ENCODE measurements around the gene VRK3. TPM values are rescaled to one million over a fixed set of nuclear protein-coding genes. Genes with fewer than 3 reads are reported as not detected.

VRK3 gene
- total and polyA plus RNA-seq, 2 of the 4 experiments (the other 2 are of a cell fraction) = 28.7 to 35.8 TPM

DNA sequence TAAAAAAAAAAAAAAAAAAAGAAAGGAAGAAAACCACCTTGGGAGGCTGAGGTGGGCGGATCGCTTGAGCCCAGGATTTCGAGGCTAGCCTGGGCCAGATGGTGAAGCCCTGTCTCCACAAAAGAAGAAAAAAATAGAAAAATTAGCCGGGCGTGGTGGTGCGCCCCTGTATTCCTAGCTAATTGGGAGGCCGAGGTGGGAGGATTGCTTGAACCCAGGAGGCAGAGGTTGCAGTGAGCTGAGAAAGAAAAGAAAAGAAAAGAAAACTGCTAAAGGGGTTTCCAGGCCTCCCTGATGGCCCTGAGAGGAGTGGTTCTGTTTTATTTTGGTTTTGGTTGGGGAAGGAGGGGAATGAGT, 1.4 kb upstream of the VRK3 start:
- Histone ChIP-seq H3K4ac (ENCODE audit: low read depth, low read length) (no peak overlapping the region), H3K36me3 (ENCODE audit: control insufficient read depth, insufficient read depth, low read length) (peaks cover 9% of the 10 kb centered on the region), H2AK9ac (replicated peaks; ENCODE audit: low read depth, low read length, poor library complexity) (peak overlapping the region; percentile 23), H3K14ac (replicated peaks; ENCODE audit: low read depth, low read length) (no peak overlapping the region), H3K27ac (ENCODE audit: insufficient read depth, low read length) (no peak overlapping the region), H3K23ac (ENCODE audit: low read depth, low read length) (no peak overlapping the region), H2AFZ (replicated peaks; ENCODE audit: low read length, poor library complexity) (no peak overlapping the region), H3K79me1 (ENCODE audit: low read depth in 1 of 2, low read length in 2 of 2) (peaks cover 35 to 69% of the 10 kb centered on the region in 2 experiments), H3K27me3 (ENCODE audit: control insufficient read depth, insufficient read depth, low read length) (no peaks in the 10 kb centered on the region), H3K4me2 (ENCODE audit: low read depth, low read length) (peak overlapping the region; percentile 10), H3K4me1 (ENCODE audit: control insufficient read depth, insufficient read depth, low read length) (no peaks in the 10 kb centered on the region), H3K9me1 (ENCODE audit: insufficient read depth, low read length) (no peaks in the 10 kb centered on the region; the same call in 1 of the 2 replicates), H2BK5ac (ENCODE audit: low read depth, low read length, poor library complexity, severe bottlenecking) (no peak overlapping the region), H4K8ac (ENCODE audit: low read depth in 2 of 2, low read length in 2 of 2) (no peak overlapping the region; a peak in 1 of 4 replicates), H2BK15ac (ENCODE audit: low read depth, low read length) (no peak overlapping the region), H2BK20ac (ENCODE audit: low read depth, low read length) (no peak overlapping the region), H3K9me3 (ENCODE audit: control insufficient read depth, insufficient read depth, low read length) (no peaks in the 10 kb centered on the region), H3K56ac (ENCODE audit: extremely low read depth, insufficient read depth, low read length) (no peak overlapping the region), H4K20me1 (ENCODE audit: insufficient read depth, low read length) (0 out of 2 replicates have a peak, but pooled peaks cover 3% of the 10 kb centered on the region), H4K91ac (ENCODE audit: insufficient read depth, low read depth, low read length) (no peak overlapping the region), H4K5ac (ENCODE audit: low read depth, low read length) (no peak overlapping the region), H3K9ac (ENCODE audit: low read depth, low read length) (no peak overlapping the region), H3K18ac (ENCODE audit: low read depth, low read length) (no peak overlapping the region), H3K4me3 (ENCODE audit: insufficient read depth, low read depth, low read length) (no peak overlapping the region; the same call in 1 of the 2 replicates), H2AK5ac (ENCODE audit: low read depth, low read length) (no peak overlapping the region; the same call in 1 of the 2 replicates), H2BK120ac (ENCODE audit: low read depth, low read length) (no peak overlapping the region)
- no peak for ATAC-seq (ENCODE audit: low read depth)
- no peak for TF ChIP-seq FOS (IDR thresholded peaks at IDR 0.05; ENCODE audit: low read depth, low read length)
- TF ChIP-seq BHLHE40 (IDR thresholded peaks at IDR 0.05; ENCODE audit: low read depth, low read length) = no peak
- TF ChIP-seq NFE2L2 (IDR thresholded peaks at IDR 0.05; ENCODE audit: low read depth, low read length) = no peak
- TF ChIP-seq RAD21 (IDR thresholded peaks at IDR 0.05; ENCODE audit: low read length) = no peak
- TF ChIP-seq CEBPB (IDR thresholded peaks at IDR 0.05; ENCODE audit: low read depth, low read length) = no peak
- TF ChIP-seq, protein P1, sequence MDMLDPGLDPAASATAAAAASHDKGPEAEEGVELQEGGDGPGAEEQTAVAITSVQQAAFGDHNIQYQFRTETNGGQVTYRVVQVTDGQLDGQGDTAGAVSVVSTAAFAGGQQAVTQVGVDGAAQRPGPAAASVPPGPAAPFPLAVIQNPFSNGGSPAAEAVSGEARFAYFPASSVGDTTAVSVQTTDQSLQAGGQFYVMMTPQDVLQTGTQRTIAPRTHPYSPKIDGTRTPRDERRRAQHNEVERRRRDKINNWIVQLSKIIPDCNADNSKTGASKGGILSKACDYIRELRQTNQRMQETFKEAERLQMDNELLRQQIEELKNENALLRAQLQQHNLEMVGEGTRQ (IDR thresholded peaks at IDR 0.05; ENCODE audit: low read depth, low read length) = no peak
- TF ChIP-seq RCOR1 (IDR thresholded peaks at IDR 0.05; ENCODE audit: insufficient replicate concordance, low read length) = no peak
- no peak for TF ChIP-seq RFX5 (IDR thresholded peaks at IDR 0.05; ENCODE audit: low read depth, low read length)
- TF ChIP-seq, protein P2, sequence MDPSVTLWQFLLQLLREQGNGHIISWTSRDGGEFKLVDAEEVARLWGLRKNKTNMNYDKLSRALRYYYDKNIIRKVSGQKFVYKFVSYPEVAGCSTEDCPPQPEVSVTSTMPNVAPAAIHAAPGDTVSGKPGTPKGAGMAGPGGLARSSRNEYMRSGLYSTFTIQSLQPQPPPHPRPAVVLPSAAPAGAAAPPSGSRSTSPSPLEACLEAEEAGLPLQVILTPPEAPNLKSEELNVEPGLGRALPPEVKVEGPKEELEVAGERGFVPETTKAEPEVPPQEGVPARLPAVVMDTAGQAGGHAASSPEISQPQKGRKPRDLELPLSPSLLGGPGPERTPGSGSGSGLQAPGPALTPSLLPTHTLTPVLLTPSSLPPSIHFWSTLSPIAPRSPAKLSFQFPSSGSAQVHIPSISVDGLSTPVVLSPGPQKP (IDR thresholded peaks at IDR 0.05; ENCODE audit: borderline replicate concordance, low read depth, low read length) = no peak
- TF ChIP-seq MAFK (IDR thresholded peaks at IDR 0.05; ENCODE audit: low read depth, low read length) = no peak
- no peak for TF ChIP-seq CHD1 (IDR thresholded peaks at IDR 0.05; ENCODE audit: low read depth, low read length)
- TF ChIP-seq, protein P3, sequence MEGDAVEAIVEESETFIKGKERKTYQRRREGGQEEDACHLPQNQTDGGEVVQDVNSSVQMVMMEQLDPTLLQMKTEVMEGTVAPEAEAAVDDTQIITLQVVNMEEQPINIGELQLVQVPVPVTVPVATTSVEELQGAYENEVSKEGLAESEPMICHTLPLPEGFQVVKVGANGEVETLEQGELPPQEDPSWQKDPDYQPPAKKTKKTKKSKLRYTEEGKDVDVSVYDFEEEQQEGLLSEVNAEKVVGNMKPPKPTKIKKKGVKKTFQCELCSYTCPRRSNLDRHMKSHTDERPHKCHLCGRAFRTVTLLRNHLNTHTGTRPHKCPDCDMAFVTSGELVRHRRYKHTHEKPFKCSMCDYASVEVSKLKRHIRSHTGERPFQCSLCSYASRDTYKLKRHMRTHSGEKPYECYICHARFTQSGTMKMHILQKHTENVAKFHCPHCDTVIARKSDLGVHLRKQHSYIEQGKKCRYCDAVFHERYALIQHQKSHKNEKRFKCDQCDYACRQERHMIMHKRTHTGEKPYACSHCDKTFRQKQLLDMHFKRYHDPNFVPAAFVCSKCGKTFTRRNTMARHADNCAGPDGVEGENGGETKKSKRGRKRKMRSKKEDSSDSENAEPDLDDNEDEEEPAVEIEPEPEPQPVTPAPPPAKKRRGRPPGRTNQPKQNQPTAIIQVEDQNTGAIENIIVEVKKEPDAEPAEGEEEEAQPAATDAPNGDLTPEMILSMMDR (conservative IDR thresholded peaks at IDR 0.05; ENCODE audit: low read depth, low read length) = no peak
- TF ChIP-seq MAZ (IDR thresholded peaks at IDR 0.05; ENCODE audit: borderline replicate concordance, low read depth, low read length) = no peak
- in situ Hi-C loops (cut with MboI; ENCODE audit: low sequenced_read_pairs) = no loop called here
- POLR2A ChIA-PET (ENCODE audit: unreplicated experiment) = no interaction called here
- intact Hi-C loops (cut with micrococcal nuclease) = loop anchor here (5.0 kb wide), 1 partner anchor 149 kb away; the partner anchor contains the start of genes AKT1S1 and TBC1D17
- no peak for DNase-seq
- CTCF ChIA-PET = no interaction called here
- dilution Hi-C loops (cut with HindIII; ENCODE audit: low sequenced_read_pairs, unreplicated experiment) = no loop called here
- 96% methylated on average over 7 of the region's 7 CpGs; no CpG with 5 or more reads in 1 of the 2 experiments for WGBS, 2 experiments (ENCODE audit: extremely low coverage in 2 of 2, insufficient read length in 1 of 2)
- BruUV-seq (replicated peaks) = no TSS peak

All from IMR-90 (cell line).